Testis (tissue), 2 donors: ENCODE results near the gene BSPRY.

ENCODE experiments used
- POLR2A ChIP-seq: fragments of 450-650 bp; IDR thresholded peaks from one replicate; pipeline ENCODE4 v1.6.1; 2017; ENCODE audit warnings: antibody characterized with exemption, mild to moderate bottlenecking, moderate library complexity
- TF ChIP-seq, protein P1 (sequence below), 3 experiments: fragments of 450-650 bp in 2 of 3; fragments of 200-600 bp in 1 of 3; sonication (generic) in 1 of 3; IDR thresholded peaks; one replicate each; pipeline ENCODE4 v1.5.1; 2016 to 2019; ENCODE audit warnings: antibody characterized with exemption in 3 of 3, mild to moderate bottlenecking in 2 of 3, moderate library complexity in 1 of 3

DNA sequence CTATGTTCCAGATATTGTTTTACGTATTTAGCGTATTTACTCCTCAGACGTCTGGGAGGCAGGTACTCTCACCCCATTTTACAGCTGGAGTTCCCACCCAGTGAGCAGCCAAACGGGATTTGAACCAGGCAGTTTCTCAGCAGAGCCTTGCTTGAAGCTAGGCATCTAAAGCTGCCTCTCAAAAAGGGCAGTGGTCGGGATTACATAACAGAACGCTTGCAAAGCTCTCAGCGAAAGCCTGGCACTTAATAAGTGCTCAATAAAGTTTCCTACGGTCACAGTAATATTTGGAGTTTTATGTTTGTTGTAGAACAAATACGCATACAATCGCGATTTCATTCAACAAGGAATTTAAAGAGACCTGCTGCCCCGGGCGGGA, 286 bp upstream of the BSPRY start:
- TF ChIP-seq, protein P1, sequence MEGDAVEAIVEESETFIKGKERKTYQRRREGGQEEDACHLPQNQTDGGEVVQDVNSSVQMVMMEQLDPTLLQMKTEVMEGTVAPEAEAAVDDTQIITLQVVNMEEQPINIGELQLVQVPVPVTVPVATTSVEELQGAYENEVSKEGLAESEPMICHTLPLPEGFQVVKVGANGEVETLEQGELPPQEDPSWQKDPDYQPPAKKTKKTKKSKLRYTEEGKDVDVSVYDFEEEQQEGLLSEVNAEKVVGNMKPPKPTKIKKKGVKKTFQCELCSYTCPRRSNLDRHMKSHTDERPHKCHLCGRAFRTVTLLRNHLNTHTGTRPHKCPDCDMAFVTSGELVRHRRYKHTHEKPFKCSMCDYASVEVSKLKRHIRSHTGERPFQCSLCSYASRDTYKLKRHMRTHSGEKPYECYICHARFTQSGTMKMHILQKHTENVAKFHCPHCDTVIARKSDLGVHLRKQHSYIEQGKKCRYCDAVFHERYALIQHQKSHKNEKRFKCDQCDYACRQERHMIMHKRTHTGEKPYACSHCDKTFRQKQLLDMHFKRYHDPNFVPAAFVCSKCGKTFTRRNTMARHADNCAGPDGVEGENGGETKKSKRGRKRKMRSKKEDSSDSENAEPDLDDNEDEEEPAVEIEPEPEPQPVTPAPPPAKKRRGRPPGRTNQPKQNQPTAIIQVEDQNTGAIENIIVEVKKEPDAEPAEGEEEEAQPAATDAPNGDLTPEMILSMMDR (IDR thresholded peaks at IDR 0.05), result no peak
- TF ChIP-seq POLR2A, result no peak
